GM18511 (cell line): Measurements from ENCODE around the gene MB.

Experiments
- ATAC-seq: cut with Tn5 transposase; IDR thresholded peaks from one replicate; pipeline ENCODE4 v1.9.1; 2021; ENCODE audit warnings: mild to moderate bottlenecking, moderate library complexity; ENCODE audit not compliant: unreplicated experiment

MB gene

GRCh38 chr22:35577799-35578659 lies 39.1 kb downstream of the MB start:
- ATAC-seq: no peak

GRCh38 chr22:35576671-35577070 lies 40.5 kb downstream of the MB start:
- ATAC-seq: no peak

- no peak for ATAC-seq
Measured at GRCh38 chr22:35575116-35575748, 41.9 kb downstream of the MB start.

GRCh38 chr22:35572556-35572955 lies 44.6 kb downstream of the MB start:
- no peak for ATAC-seq

GRCh38 chr22:35570686-35571194 lies 46.4 kb downstream of the MB start:
- no peak for ATAC-seq

GRCh38 chr22:35569916-35570315 lies 47.2 kb downstream of the MB start:
- no peak for ATAC-seq

- no peak for ATAC-seq
Measured at GRCh38 chr22:35568751-35569739, 48.1 kb downstream of the MB start.

- ATAC-seq: no peak
Measured at GRCh38 chr22:35567351-35568141, 49.6 kb downstream of the MB start.

GRCh38 chr22:35564975-35565867 lies 51.9 kb downstream of the MB start:
- ATAC-seq: no peak

GRCh38 chr22:35563211-35563610 lies 53.9 kb downstream of the MB start:
- ATAC-seq: no peak

GRCh38 chr22:35561796-35562526 lies 55.2 kb downstream of the MB start:
- ATAC-seq: no peak

GRCh38 chr22:35560824-35561223 lies 56.3 kb downstream of the MB start:
- no peak for ATAC-seq

- ATAC-seq: no peak
Measured at GRCh38 chr22:35560366-35560765, 56.8 kb downstream of the MB start.

- ATAC-seq: no peak
Measured at GRCh38 chr22:35559354-35560005, 57.6 kb downstream of the MB start.

- ATAC-seq: no peak
Measured at GRCh38 chr22:35558719-35559118, 58.4 kb downstream of the MB start.

GRCh38 chr22:35558031-35558430 lies 59.1 kb downstream of the MB start:
- ATAC-seq: no peak
